Measurements from ENCODE around the gene LRCH1. TPM values are rescaled to one million over a fixed set of nuclear protein-coding genes. Genes with fewer than 3 reads are reported as not detected.

Gene LRCH1
- total RNA-seq, 1 experiment from 2014 or later = 11.7 TPM

DNA sequence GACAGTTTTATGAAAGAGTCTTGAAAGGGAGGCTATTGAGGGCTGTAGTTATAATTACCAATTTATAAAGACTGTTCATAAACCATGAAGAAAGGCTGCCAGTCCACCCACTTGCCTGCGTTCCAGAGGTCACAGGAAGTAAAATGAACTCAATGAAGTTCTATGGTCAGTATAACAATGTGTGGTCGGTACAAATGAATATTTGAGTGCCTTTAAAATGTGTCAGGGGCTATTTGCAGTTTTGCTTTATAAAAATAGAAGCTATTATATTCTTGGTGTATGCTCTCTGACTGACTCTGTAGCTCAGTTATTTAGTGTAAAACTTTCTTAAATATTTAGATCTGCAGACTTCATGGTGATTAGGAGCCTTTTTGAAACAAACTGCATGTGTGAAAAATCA lies 197.0 kb downstream of the LRCH1 start:
- CTCF ChIA-PET = interaction anchor here (0.6 kb wide), 1 partner anchor 1622 kb away, joined by 7 read pairs; no protein-coding TSS in a partner anchor
- intact Hi-C loops (cut with micrococcal nuclease; ENCODE audit: unreplicated experiment) = no loop called here

GRCh38 chr13:46751811-46752635 lies 199.1 kb downstream of the LRCH1 start:
- Mint-ChIP-seq H3K36me3 (ENCODE audit: insufficient read depth, unreplicated experiment) (peaks cover 13% of the 10 kb centered on the region), H3K27me3 (ENCODE audit: unreplicated experiment) (no peaks in the 10 kb centered on the region), H3K9me3 (ENCODE audit: low read depth, unreplicated experiment) (no peaks in the 10 kb centered on the region), H3K4me3 (ENCODE audit: low read depth, unreplicated experiment) (no peak overlapping the region), H3K4me1 (ENCODE audit: low read depth, unreplicated experiment) (no peaks in the 10 kb centered on the region), H3K27ac (ENCODE audit: unreplicated experiment) (no peak overlapping the region)
- TF ChIP-seq, protein P1, sequence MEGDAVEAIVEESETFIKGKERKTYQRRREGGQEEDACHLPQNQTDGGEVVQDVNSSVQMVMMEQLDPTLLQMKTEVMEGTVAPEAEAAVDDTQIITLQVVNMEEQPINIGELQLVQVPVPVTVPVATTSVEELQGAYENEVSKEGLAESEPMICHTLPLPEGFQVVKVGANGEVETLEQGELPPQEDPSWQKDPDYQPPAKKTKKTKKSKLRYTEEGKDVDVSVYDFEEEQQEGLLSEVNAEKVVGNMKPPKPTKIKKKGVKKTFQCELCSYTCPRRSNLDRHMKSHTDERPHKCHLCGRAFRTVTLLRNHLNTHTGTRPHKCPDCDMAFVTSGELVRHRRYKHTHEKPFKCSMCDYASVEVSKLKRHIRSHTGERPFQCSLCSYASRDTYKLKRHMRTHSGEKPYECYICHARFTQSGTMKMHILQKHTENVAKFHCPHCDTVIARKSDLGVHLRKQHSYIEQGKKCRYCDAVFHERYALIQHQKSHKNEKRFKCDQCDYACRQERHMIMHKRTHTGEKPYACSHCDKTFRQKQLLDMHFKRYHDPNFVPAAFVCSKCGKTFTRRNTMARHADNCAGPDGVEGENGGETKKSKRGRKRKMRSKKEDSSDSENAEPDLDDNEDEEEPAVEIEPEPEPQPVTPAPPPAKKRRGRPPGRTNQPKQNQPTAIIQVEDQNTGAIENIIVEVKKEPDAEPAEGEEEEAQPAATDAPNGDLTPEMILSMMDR (IDR thresholded peaks at IDR 0.05; ENCODE audit: unreplicated experiment) = no peak
- intact Hi-C loops (cut with micrococcal nuclease; ENCODE audit: unreplicated experiment) = no loop called here
- CTCF ChIA-PET = no interaction called here
- no TSS peak for BruUV-seq (replicated peaks)
- no peak for DNase-seq

More for the DNA sequence above, 197.0 kb downstream of the LRCH1 start:
- Mint-ChIP-seq H3K9me3 (ENCODE audit: low read depth, unreplicated experiment) (no peaks in the 10 kb centered on the region), H3K36me3 (ENCODE audit: insufficient read depth, unreplicated experiment) (peaks cover 17% of the 10 kb centered on the region), H3K4me1 (ENCODE audit: low read depth, unreplicated experiment) (no peaks in the 10 kb centered on the region), H3K27me3 (ENCODE audit: unreplicated experiment) (no peaks in the 10 kb centered on the region), H3K27ac (ENCODE audit: unreplicated experiment) (no peak overlapping the region), H3K4me3 (ENCODE audit: low read depth, unreplicated experiment) (no peak overlapping the region)
- TF ChIP-seq, protein P1 (IDR thresholded peaks at IDR 0.05; ENCODE audit: unreplicated experiment) = no peak
- no peak for DNase-seq
- BruUV-seq (replicated peaks) = no TSS peak

GRCh38 chr13:46753137-46753536 lies 200.2 kb downstream of the LRCH1 start:
- no peak overlapping the region for H3K4me3 Mint-ChIP-seq (ENCODE audit: low read depth, unreplicated experiment)
- BruUV-seq (replicated peaks) = no TSS peak

GRCh38 chr13:46753917-46754316 lies 200.9 kb downstream of the LRCH1 start:
- BruUV-seq (replicated peaks) = no TSS peak
- CTCF ChIA-PET = no interaction called here
- Mint-ChIP-seq H3K36me3 (ENCODE audit: insufficient read depth, unreplicated experiment) (peaks cover 13% of the 10 kb centered on the region), H3K4me1 (ENCODE audit: low read depth, unreplicated experiment) (no peaks in the 10 kb centered on the region), H3K27ac (ENCODE audit: unreplicated experiment) (no peak overlapping the region), H3K27me3 (ENCODE audit: unreplicated experiment) (no peaks in the 10 kb centered on the region), H3K9me3 (ENCODE audit: low read depth, unreplicated experiment) (no peaks in the 10 kb centered on the region), H3K4me3 (ENCODE audit: low read depth, unreplicated experiment) (no peak overlapping the region)
- TF ChIP-seq, protein P1 (IDR thresholded peaks at IDR 0.05; ENCODE audit: unreplicated experiment) = no peak
- intact Hi-C loops (cut with micrococcal nuclease; ENCODE audit: unreplicated experiment) = no loop called here
- DNase-seq = no peak

More at GRCh38 chr13:46753137-46753536, 200.2 kb downstream of the LRCH1 start:
- no peaks in the 10 kb centered on the region for H3K9me3 Mint-ChIP-seq (ENCODE audit: low read depth, unreplicated experiment)
- H3K36me3 Mint-ChIP-seq (ENCODE audit: insufficient read depth, unreplicated experiment) = peaks cover 13% of the 10 kb centered on the region
- intact Hi-C loops (cut with micrococcal nuclease; ENCODE audit: unreplicated experiment) = no loop called here
- TF ChIP-seq, protein P1 (IDR thresholded peaks at IDR 0.05; ENCODE audit: unreplicated experiment) = no peak
- CTCF ChIA-PET = no interaction called here
- no peak for DNase-seq
- H3K27me3 Mint-ChIP-seq (ENCODE audit: unreplicated experiment) = no peaks in the 10 kb centered on the region
- H3K27ac Mint-ChIP-seq (ENCODE audit: unreplicated experiment) = no peak overlapping the region
- H3K4me1 Mint-ChIP-seq (ENCODE audit: low read depth, unreplicated experiment) = no peaks in the 10 kb centered on the region
